ENCODE data around the gene NPSR1.

NPSR1 gene

GRCh38 chr7:34657632-34658268, at the start of gene NPSR1:
TSS of gene NPSR1 (plus strand) at chr7:34658218. CDS start at chr7:34658413, 195 bp downstream.
- no peak for ATAC-seq
- TF ChIP-seq ZFP3 (CRISPR knock-in tag; IDR thresholded peaks at IDR 0.05): no peak
- TF ChIP-seq ZC3H10 (CRISPR knock-in tag; IDR thresholded peaks at IDR 0.05): no peak
- TF ChIP-seq, protein P1, sequence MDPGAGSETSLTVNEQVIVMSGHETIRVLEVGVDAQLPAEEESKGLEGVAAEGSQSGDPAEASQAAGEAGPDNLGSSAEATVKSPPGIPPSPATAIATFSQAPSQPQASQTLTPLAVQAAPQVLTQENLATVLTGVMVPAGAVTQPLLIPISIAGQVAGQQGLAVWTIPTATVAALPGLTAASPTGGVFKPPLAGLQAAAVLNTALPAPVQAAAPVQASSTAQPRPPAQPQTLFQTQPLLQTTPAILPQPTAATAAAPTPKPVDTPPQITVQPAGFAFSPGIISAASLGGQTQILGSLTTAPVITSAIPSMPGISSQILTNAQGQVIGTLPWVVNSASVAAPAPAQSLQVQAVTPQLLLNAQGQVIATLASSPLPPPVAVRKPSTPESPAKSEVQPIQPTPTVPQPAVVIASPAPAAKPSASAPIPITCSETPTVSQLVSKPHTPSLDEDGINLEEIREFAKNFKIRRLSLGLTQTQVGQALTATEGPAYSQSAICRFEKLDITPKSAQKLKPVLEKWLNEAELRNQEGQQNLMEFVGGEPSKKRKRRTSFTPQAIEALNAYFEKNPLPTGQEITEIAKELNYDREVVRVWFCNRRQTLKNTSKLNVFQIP (CRISPR knock-in tag; IDR thresholded peaks at IDR 0.05; ENCODE audit: borderline replicate concordance, low read depth): no peak
- TF ChIP-seq CREB5 (CRISPR knock-in tag; IDR thresholded peaks at IDR 0.05; ENCODE audit: low read depth): no peak
- no peak for TF ChIP-seq ZNF70 (CRISPR knock-in tag; IDR thresholded peaks at IDR 0.05)

DNA sequence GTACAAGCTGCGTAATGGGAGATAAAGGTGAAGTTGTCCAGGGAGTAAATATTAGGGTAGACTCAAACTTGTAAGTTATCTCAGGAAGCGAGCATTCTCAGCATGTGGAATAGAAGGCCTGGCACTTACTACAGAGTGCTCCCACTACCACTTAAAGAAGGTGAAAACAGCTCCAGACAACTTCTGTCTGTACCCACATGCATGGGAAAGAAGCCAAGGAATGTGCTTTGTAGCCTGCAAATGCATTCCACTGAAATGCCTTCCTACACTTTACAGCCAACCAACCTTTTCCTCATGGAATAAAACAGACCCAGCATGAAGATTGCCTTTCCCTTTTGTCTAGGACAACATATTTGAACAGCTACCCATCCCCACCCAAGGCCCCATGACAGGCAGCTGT, 45.4 kb upstream of the NPSR1 start:
- TF ChIP-seq TOX (CRISPR knock-in tag; IDR thresholded peaks at IDR 0.05; ENCODE audit: borderline replicate concordance) (no peak), ISL1 (CRISPR knock-in tag; IDR thresholded peaks at IDR 0.05) (no peak), ESRRG (CRISPR knock-in tag; IDR thresholded peaks at IDR 0.05) (no peak), SNAI2 (CRISPR knock-in tag; IDR thresholded peaks at IDR 0.05) (no peak), ZNF70 (CRISPR knock-in tag; IDR thresholded peaks at IDR 0.05) (no peak), RARB (CRISPR knock-in tag; IDR thresholded peaks at IDR 0.05) (no peak), GLIS3 (CRISPR knock-in tag; IDR thresholded peaks at IDR 0.05) (no peak), OSR1 (CRISPR knock-in tag; IDR thresholded peaks at IDR 0.05) (no peak), ZNF8 (CRISPR knock-in tag; IDR thresholded peaks at IDR 0.05) (no peak), ARNTL (CRISPR knock-in tag; IDR thresholded peaks at IDR 0.05; ENCODE audit: borderline replicate concordance, low read depth) (no peak), CSDC2 (CRISPR knock-in tag; IDR thresholded peaks at IDR 0.05) (no peak), ZFP30 (CRISPR knock-in tag; IDR thresholded peaks at IDR 0.05) (no peak)
- TF ChIP-seq, protein P1 (CRISPR knock-in tag; IDR thresholded peaks at IDR 0.05; ENCODE audit: borderline replicate concordance, low read depth): no peak
- TF ChIP-seq, protein P2, sequence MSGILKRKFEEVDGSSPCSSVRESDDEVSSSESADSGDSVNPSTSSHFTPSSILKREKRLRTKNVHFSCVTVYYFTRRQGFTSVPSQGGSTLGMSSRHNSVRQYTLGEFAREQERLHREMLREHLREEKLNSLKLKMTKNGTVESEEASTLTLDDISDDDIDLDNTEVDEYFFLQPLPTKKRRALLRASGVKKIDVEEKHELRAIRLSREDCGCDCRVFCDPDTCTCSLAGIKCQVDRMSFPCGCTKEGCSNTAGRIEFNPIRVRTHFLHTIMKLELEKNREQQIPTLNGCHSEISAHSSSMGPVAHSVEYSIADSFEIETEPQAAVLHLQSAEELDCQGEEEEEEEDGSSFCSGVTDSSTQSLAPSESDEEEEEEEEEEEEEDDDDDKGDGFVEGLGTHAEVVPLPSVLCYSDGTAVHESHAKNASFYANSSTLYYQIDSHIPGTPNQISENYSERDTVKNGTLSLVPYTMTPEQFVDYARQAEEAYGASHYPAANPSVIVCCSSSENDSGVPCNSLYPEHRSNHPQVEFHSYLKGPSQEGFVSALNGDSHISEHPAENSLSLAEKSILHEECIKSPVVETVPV (CRISPR knock-in tag; IDR thresholded peaks at IDR 0.05): no peak
- peak; percentile 35; the same call in 1 of the 3 replicates for ATAC-seq

DNA sequence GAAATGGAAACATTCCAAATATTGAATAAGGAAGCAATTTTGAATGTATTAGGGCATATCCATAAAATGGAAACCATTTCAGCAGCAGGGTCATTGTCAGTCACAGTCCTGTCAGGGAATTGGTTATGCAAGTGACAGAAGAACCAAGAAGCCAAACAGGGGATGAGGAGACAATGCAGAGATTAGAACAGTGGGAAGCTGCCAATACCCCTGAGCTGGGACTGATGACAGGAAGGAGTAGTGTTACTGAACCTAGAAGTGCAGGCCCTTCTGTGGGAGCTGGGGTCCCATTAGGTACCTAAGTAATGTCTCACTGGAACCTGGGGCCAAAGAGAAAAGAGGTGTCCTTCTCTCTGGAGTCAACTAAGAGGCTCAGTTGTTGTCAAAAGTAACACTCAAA, 37.6 kb upstream of the NPSR1 start:
- ATAC-seq: no peak
- no peak for TF ChIP-seq GLIS3 (CRISPR knock-in tag; IDR thresholded peaks at IDR 0.05)
- TF ChIP-seq RARB (CRISPR knock-in tag; IDR thresholded peaks at IDR 0.05): no peak
- TF ChIP-seq BACH2 (CRISPR knock-in tag; IDR thresholded peaks at IDR 0.05; ENCODE audit: borderline replicate concordance): no peak
- no peak for TF ChIP-seq ZC3H10 (CRISPR knock-in tag; IDR thresholded peaks at IDR 0.05)
- TF ChIP-seq ESRRG (CRISPR knock-in tag; IDR thresholded peaks at IDR 0.05): no peak
- no peak for TF ChIP-seq CREB5 (CRISPR knock-in tag; IDR thresholded peaks at IDR 0.05; ENCODE audit: low read depth)
- no peak for TF ChIP-seq PPARA (CRISPR knock-in tag; IDR thresholded peaks at IDR 0.05; ENCODE audit: borderline replicate concordance)
- TF ChIP-seq ZNF8 (CRISPR knock-in tag; IDR thresholded peaks at IDR 0.05): no peak
- TF ChIP-seq ZFP30 (CRISPR knock-in tag; IDR thresholded peaks at IDR 0.05): no peak
- TF ChIP-seq, protein P1 (CRISPR knock-in tag; IDR thresholded peaks at IDR 0.05; ENCODE audit: borderline replicate concordance, low read depth): no peak
- TF ChIP-seq TOX (CRISPR knock-in tag; IDR thresholded peaks at IDR 0.05; ENCODE audit: borderline replicate concordance): no peak
- TF ChIP-seq ARNTL (CRISPR knock-in tag; IDR thresholded peaks at IDR 0.05; ENCODE audit: borderline replicate concordance, low read depth): no peak
- TF ChIP-seq ZNF565 (CRISPR knock-in tag; conservative IDR thresholded peaks at IDR 0.05; ENCODE audit: low read depth): no peak
- no peak for TF ChIP-seq ISL1 (CRISPR knock-in tag; IDR thresholded peaks at IDR 0.05)
- TF ChIP-seq SNAI2 (CRISPR knock-in tag; IDR thresholded peaks at IDR 0.05): no peak
- no peak for TF ChIP-seq PATZ1 (CRISPR knock-in tag; IDR thresholded peaks at IDR 0.05; ENCODE audit: borderline replicate concordance)
- no peak for TF ChIP-seq TSHZ2 (CRISPR knock-in tag; IDR thresholded peaks at IDR 0.05)

Data from SK-N-SH treated with all-trans-retinoic acid at 6 μM for 48 hours (cell line).